K562 (cell line): ENCODE measurements around the gene DLST. TPM values are rescaled to one million over a fixed set of nuclear protein-coding genes. Genes with fewer than 3 reads are reported as not detected.

Experiments
- ATAC-seq: fragments of 200-7000 bp; cut with Tn5 transposase; 3 replicates; pipeline ENCODE4 v1.9.1; 2020; ENCODE audit warnings: moderate library complexity
- BruUV-seq: library from RNA; stranded (reverse); fragments of 400-500 nt; replicated peaks from 2 replicates; lab custom pipeline; 2021; lab: Mats Ljungman, UMichigan
- CTCF ChIA-PET: fragments of 300-600 bp; formaldehyde crosslinking; extraction: SDS; loops from one replicate; lab custom pipeline; 2021; ENCODE audit warnings: low intra/inter-chr PET ratio; lab: Yijun Ruan, JAX
- POLR2A ChIA-PET: fragments of 300-600, 350-650 bp; sonication (Branson Sonifier 250); formaldehyde crosslinking; extraction: SDS; loops from one replicate; lab custom pipeline; 2021; ENCODE audit warnings: antibody characterized with exemption, inconsistent platforms; lab: Yijun Ruan, JAX
- DNase-seq, 4 experiments: peaks; one replicate each; pipeline versions ENCODE4 v3.0.0 to v3.0.0-alpha.2; 2011 to 2018; ENCODE audit warnings: low spot score in 3 of 4, mixed read lengths in 3 of 4; ENCODE audit errors: extremely low read depth in 1 of 4
- FAIRE-seq: peaks from 2 replicates; lab custom pipeline; 2011; peaks lifted over from hg19 to GRCh38; lab: Jason Lieb, UNC
- H2AFZ ChIP-seq: 2 replicates; pipeline ENCODE4 v1.6.0; 2011; ENCODE audit warnings: low read depth, low read length, control low read depth, inconsistent platforms
- H3K27ac ChIP-seq: fragments of 200-600 bp; 3 replicates; pipeline ENCODE4 v1.8.0; 2011; ENCODE audit warnings: low read depth, mild to moderate bottlenecking, control low read depth, inconsistent platforms, low read length, moderate library complexity, mixed read lengths; ENCODE audit errors: extremely low read depth
- H3K27me3 ChIP-seq, 2 experiments: fragments of 300-600 bp in 1 of 2; 2 replicates in 1 of 2; 3 replicates in 1 of 2; pipeline versions ENCODE4 v1.6.0 to v1.8.0; 2011; ENCODE audit warnings: inconsistent platforms in 2 of 2, low read length in 2 of 2, mild to moderate bottlenecking in 1 of 2, mixed read lengths in 1 of 2, moderate library complexity in 1 of 2; ENCODE audit not compliant: control insufficient read depth in 2 of 2, insufficient read depth in 2 of 2
- H3K36me3 ChIP-seq: fragments of 300-600 bp; 3 replicates; pipeline ENCODE4 v1.8.0; 2011; ENCODE audit warnings: mild to moderate bottlenecking, low read length, inconsistent platforms; ENCODE audit not compliant: control insufficient read depth, insufficient read depth
- H3K4me1 ChIP-seq, 2 experiments: fragments of 200-600 bp in 1 of 2; replicated peaks in 1 of 2; 2 replicates in 1 of 2; 3 replicates in 1 of 2; pipeline versions ENCODE4 v1.5.1 to v1.8.0; 2011; ENCODE audit warnings: inconsistent platforms in 2 of 2, low read length in 2 of 2, mild to moderate bottlenecking in 1 of 2, mixed read lengths in 1 of 2, moderate library complexity in 1 of 2; ENCODE audit not compliant: control insufficient read depth in 2 of 2, insufficient read depth in 2 of 2
- H3K4me2 ChIP-seq: 2 replicates; pipeline ENCODE4 v1.6.1; 2011; ENCODE audit warnings: low read length, control low read depth, inconsistent platforms, mixed read lengths; ENCODE audit not compliant: insufficient read depth
- H3K4me3 ChIP-seq: fragments of 200-600 bp; sonication (generic), shearing (Covaris generic); 2 replicates; pipeline ENCODE4 v1.5.1; 2016; ENCODE audit warnings: control low read depth, inconsistent platforms
- H3K79me2 ChIP-seq: fragments of 200-600 bp; 3 replicates; pipeline ENCODE4 v1.8.0; 2011; ENCODE audit warnings: low read length, inconsistent platforms; ENCODE audit not compliant: control insufficient read depth, insufficient read depth
- H3K9ac ChIP-seq, 2 experiments: 2 replicates each; pipeline versions ENCODE4 v1.6.0 to v1.6.1; 2011; ENCODE audit warnings: low read depth in 2 of 2, low read length in 2 of 2, control low read depth in 1 of 2, inconsistent platforms in 1 of 2, mild to moderate bottlenecking in 1 of 2, mixed read lengths in 1 of 2; ENCODE audit not compliant: insufficient read depth in 1 of 2
- H3K9me1 ChIP-seq: one replicate; pipeline ENCODE4 v1.6.0; 2011; ENCODE audit warnings: inconsistent platforms, mild to moderate bottlenecking, low read length, moderate library complexity; ENCODE audit not compliant: control insufficient read depth, insufficient read depth
- H3K9me3 ChIP-seq: replicated peaks from 2 replicates; pipeline ENCODE4 v1.5.1; 2011; ENCODE audit warnings: low read depth, low read length, inconsistent platforms; ENCODE audit not compliant: control insufficient read depth, insufficient read depth
- H4K20me1 ChIP-seq: replicated peaks from 2 replicates; pipeline ENCODE4 v1.6.1; 2011; ENCODE audit warnings: low read length, inconsistent platforms, mixed read lengths; ENCODE audit not compliant: control insufficient read depth, insufficient read depth
- ARID1B ChIP-seq: fragments of 450-650 bp; IDR thresholded peaks from 2 replicates; pipeline ENCODE4 v1.6.1; 2016; ENCODE audit warnings: antibody characterized with exemption, mild to moderate bottlenecking, inconsistent platforms
- CBX8 ChIP-seq: fragments of 200-600 bp; sonication (generic); IDR thresholded peaks from 2 replicates; pipeline ENCODE4 v1.6.1; 2012; ENCODE audit warnings: borderline replicate concordance, mixed run types, low read depth, mild to moderate bottlenecking, moderate library complexity, mixed read lengths, low read length, control low read depth, inconsistent platforms; ENCODE audit not compliant: poor library complexity, severe bottlenecking; ENCODE audit errors: extremely low read depth
- DPF2 ChIP-seq: fragments of 450-650 bp; IDR thresholded peaks from 2 replicates; pipeline ENCODE4 v1.6.1; 2016
- FOXK1 ChIP-seq: sonication (generic); formaldehyde crosslinking; IDR thresholded peaks from 2 replicates; pipeline ENCODE4 v1.8.0; 2022; ENCODE audit warnings: missing genetic modification reagents, mild to moderate bottlenecking, borderline replicate concordance
- HSF4 ChIP-seq: fragments of 250-450 bp; sonication (Bioruptor Pico); IDR thresholded peaks from 2 replicates; pipeline ENCODE4 v2.1.2; 2022; ENCODE audit warnings: mild to moderate bottlenecking, moderate library complexity, borderline replicate concordance
- LARP7 ChIP-seq: fragments of 450-650 bp; IDR thresholded peaks from 2 replicates; pipeline ENCODE4 v1.6.1; 2016
- MECOM ChIP-seq: fragments of 250-450 bp; sonication (Bioruptor Pico); IDR thresholded peaks from 2 replicates; pipeline ENCODE4 v1.8.0; 2022; ENCODE audit warnings: inconsistent platforms
- NFYB ChIP-seq: IDR thresholded peaks from 2 replicates; pipeline ENCODE4 v1.6.1; 2011; ENCODE audit warnings: mild to moderate bottlenecking, moderate library complexity; ENCODE audit not compliant: insufficient read length; ENCODE audit errors: extremely low read depth
- PHB ChIP-seq: fragments of 250-450 bp; sonication (Bioruptor Pico); IDR thresholded peaks from 2 replicates; pipeline ENCODE4 v1.5.0; 2021
- POLR2AphosphoS5 ChIP-seq: IDR thresholded peaks from 2 replicates; pipeline ENCODE4 v1.6.1; 2011; ENCODE audit warnings: mild to moderate bottlenecking, low read depth, low read length, moderate library complexity; ENCODE audit not compliant: control insufficient read depth, insufficient read depth
- PPARD ChIP-seq: fragments of 250-450 bp; sonication (Bioruptor Pico); IDR thresholded peaks from 2 replicates; pipeline ENCODE4 v1.8.0; 2022; ENCODE audit warnings: inconsistent platforms, mild to moderate bottlenecking, moderate library complexity
- SIN3A ChIP-seq, 2 experiments: fragments of 150-350 bp in 1 of 2; IDR thresholded peaks; 2 replicates each; pipeline ENCODE4 v1.6.1; 2011 to 2016; ENCODE audit warnings: borderline replicate concordance in 2 of 2, low read depth in 2 of 2, low read length in 2 of 2, mild to moderate bottlenecking in 2 of 2, moderate library complexity in 2 of 2; ENCODE audit not compliant: control insufficient read depth in 1 of 2
- THAP12 ChIP-seq: fragments of 250-450 bp; sonication (Bioruptor Pico); IDR thresholded peaks from 2 replicates; pipeline ENCODE4 v1.9.0; 2021; ENCODE audit warnings: mild to moderate bottlenecking, inconsistent platforms
- ZNF212 ChIP-seq: fragments of 450-650 bp; formaldehyde crosslinking; IDR thresholded peaks from 2 replicates; pipeline ENCODE4 v1.4.0; 2020; ENCODE audit warnings: mild to moderate bottlenecking
- ZNF41 ChIP-seq: fragments of 250-450 bp; sonication (Bioruptor Pico); conservative IDR thresholded peaks from 2 replicates; pipeline ENCODE4 v1.4.0; 2020; ENCODE audit warnings: mild to moderate bottlenecking
- ZNF699 ChIP-seq: fragments of 250-450 bp; sonication (Bioruptor Pico); IDR thresholded peaks from 2 replicates; pipeline ENCODE4 v1.8.0; 2021; ENCODE audit warnings: mild to moderate bottlenecking, moderate library complexity; ENCODE audit not compliant: insufficient replicate concordance
- WGBS: fragments of 100-300 bp; shearing (Covaris generic); methylation state at CpG from one replicate; pipeline ENCODE4 v1.1.6; 2016; ENCODE audit warnings: low coverage, mixed read lengths; ENCODE audit not compliant: insufficient coverage; ENCODE audit errors: missing lambda C conversion rate; 5-methylcytosine and 5-hydroxymethylcytosine counted together
- in situ Hi-C: fragments of 300-500 bp; cut with MboI; formaldehyde crosslinking; loops from 4 replicates; pipeline ENCODE4 v1.15.0; 2018; ENCODE audit warnings: inconsistent platforms, mixed read lengths
- intact Hi-C: fragments of 100-400 bp; cut with micrococcal nuclease; formaldehyde crosslinking; loops from 2 replicates; pipeline ENCODE4 v1.14.2; 2022
- polyA plus RNA-seq, 8 experiments: library from polyadenylated mRNA; depleted of rRNA in 4 of 8; stranded (reverse) in 5 of 8; unstranded in 3 of 8; fragments of >200 nt; fragmentation: Nextera tagmentation in 2 of 8; fragmentation: Illumina TruSeq in 1 of 8; extraction: Ambion mirVana in 2 of 8; extraction: Trizol in 1 of 8; gene quantifications; 2 replicates each; pipeline versions ENCODE4 v1.2.1 to v1.2.3, GENCODE V29; 2011 to 2014; ENCODE audit warnings: inconsistent platforms in 1 of 8, missing spikeins in 1 of 8
- total RNA-seq, 7 experiments: library from RNA; depleted of rRNA in 6 of 7; stranded (reverse); fragments of >200 nt in 6 of 7; fragmentation: Illumina TruSeq in 2 of 7; extraction: Trizol in 2 of 7; gene quantifications; 2 replicates each; pipeline versions ENCODE4 v1.2.1 to v1.2.3, GENCODE V29; 2011 to 2021; ENCODE audit warnings: low replicate concordance in 1 of 7
- TF ChIP-seq, protein P1 (sequence below): fragments of 450-650 bp; formaldehyde crosslinking; IDR thresholded peaks from 2 replicates; pipeline ENCODE4 v1.4.0; 2022; ENCODE audit warnings: mild to moderate bottlenecking, moderate library complexity
- TF ChIP-seq, protein P2 (sequence below): fragments of 450-650 bp; conservative IDR thresholded peaks from 2 replicates; pipeline ENCODE4 v1.6.1; 2016; ENCODE audit warnings: missing genetic modification characterization, low read depth, mild to moderate bottlenecking, control low read depth, missing compliant biosample characterization

DLST gene
- total and polyA plus RNA-seq, 9 of the 15 experiments (the other 6 are each of a cell fraction or from before 2014, with no cell fraction given): 3.0 to 73.7 (median 45.4) TPM

DNA sequence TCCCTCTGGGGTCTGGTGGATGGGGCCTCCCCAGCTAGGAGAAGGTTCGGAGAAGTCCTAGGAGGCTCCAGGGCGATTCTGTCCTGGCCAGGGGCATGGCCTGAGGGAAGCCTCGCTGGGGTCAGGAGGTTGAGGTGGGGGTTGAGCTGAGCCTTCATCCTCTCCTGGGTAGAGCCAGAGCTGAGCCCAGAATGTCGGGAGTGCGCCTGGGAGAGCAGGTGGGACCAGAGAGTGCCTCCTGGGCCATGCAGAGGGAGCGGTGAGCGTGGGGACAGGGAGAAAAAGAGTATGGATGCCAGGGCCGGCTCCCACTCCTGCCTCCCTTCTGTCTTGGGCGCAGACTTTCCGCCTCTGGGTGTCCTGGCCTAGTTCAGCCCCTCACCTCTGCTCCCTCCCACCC, 28.2 kb downstream of the DLST start:
- TF ChIP-seq PHB (CRISPR knock-in tag) (no peak), DPF2 (no peak), ARID1B (no peak), THAP12 (CRISPR knock-in tag) (no peak), ZNF699 (CRISPR knock-in tag) (no peak), ZNF41 (no peak), CBX8 (no peak), PPARD (no peak), FOXK1 (CRISPR knock-in tag) (no peak), MECOM (no peak), NFYB (no peak), LARP7 (no peak), ZNF212 (no peak), POLR2AphosphoS5 (no peak), HSF4 (no peak), SIN3A (IDR thresholded peaks at IDR 0.05; ENCODE audit: borderline replicate concordance in 2 of 2, control insufficient read depth in 1 of 2, low read depth in 2 of 2, low read length in 2 of 2) (no peak)
- TF ChIP-seq, protein P1, sequence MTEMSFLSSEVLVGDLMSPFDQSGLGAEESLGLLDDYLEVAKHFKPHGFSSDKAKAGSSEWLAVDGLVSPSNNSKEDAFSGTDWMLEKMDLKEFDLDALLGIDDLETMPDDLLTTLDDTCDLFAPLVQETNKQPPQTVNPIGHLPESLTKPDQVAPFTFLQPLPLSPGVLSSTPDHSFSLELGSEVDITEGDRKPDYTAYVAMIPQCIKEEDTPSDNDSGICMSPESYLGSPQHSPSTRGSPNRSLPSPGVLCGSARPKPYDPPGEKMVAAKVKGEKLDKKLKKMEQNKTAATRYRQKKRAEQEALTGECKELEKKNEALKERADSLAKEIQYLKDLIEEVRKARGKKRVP (CRISPR knock-in tag): no peak
- TF ChIP-seq, protein P2, sequence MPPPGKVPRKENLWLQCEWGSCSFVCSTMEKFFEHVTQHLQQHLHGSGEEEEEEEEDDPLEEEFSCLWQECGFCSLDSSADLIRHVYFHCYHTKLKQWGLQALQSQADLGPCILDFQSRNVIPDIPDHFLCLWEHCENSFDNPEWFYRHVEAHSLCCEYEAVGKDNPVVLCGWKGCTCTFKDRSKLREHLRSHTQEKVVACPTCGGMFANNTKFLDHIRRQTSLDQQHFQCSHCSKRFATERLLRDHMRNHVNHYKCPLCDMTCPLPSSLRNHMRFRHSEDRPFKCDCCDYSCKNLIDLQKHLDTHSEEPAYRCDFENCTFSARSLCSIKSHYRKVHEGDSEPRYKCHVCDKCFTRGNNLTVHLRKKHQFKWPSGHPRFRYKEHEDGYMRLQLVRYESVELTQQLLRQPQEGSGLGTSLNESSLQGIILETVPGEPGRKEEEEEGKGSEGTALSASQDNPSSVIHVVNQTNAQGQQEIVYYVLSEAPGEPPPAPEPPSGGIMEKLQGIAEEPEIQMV (tag): no peak
- in situ Hi-C loops: loop anchor here (10.0 kb wide), 1 partner anchor 165 kb away; no protein-coding TSS in a partner anchor

More for the DNA sequence above, 28.2 kb downstream of the DLST start:
- Histone ChIP-seq H2AFZ (no peak overlapping the region), H3K4me1 (peaks cover 10 to 45% of the 10 kb centered on the region in 2 experiments; a peak in 3 of 5 replicates), H3K4me2 (no peak overlapping the region), H3K4me3 (no peak overlapping the region), H3K27me3 (no peaks in the 10 kb centered on the region), H3K27ac (no peak overlapping the region), H3K9me1 (no peaks in the 10 kb centered on the region), H3K9ac (no peak overlapping the region), H3K36me3 (peaks cover 7% of the 10 kb centered on the region; the same call in 2 of the 3 replicates), H3K9me3 (no peaks in the 10 kb centered on the region), H3K79me2 (no peaks in the 10 kb centered on the region), H4K20me1 (no peaks in the 10 kb centered on the region)
- FAIRE-seq (no peak), DNase-seq (no peak), ATAC-seq (no peak)
- 92% methylated on average over 2 of the region's 10 CpGs for WGBS
- POLR2A ChIA-PET: interaction anchor here (0.6 to 0.9 kb wide), 2 partner anchors 9 to 27 kb away, joined by 3 read pairs; no protein-coding TSS in a partner anchor
- intact Hi-C loops: loop anchor here (5.0 to 10.0 kb wide), 2 partner anchors 303 to 395 kb away; no protein-coding TSS in a partner anchor
- BruUV-seq: no TSS peak
- CTCF ChIA-PET: no interaction called here
